Activated naive CD8-positive, alpha-beta T cell treated with anti-CD3 and anti-CD28 coated beads for 36 hours (primary cell): Measurements from ENCODE around the gene AAMDC. TPM values are rescaled to one million over a fixed set of nuclear protein-coding genes. Genes with fewer than 3 reads are reported as not detected.
"Not testable (repeated sequence)": the region's sequence is repeated elsewhere in the genome, so short reads cannot be mapped to it uniquely, and the experiment has no call there.

Experiments used
- DNase-seq: peaks from one replicate; pipeline ENCODE4 v3.0.0; 2021
- H3K27ac Mint-ChIP-seq: one replicate; pipeline ENCODE4 v1.8.0; 2022; ENCODE audit warnings: mild to moderate bottlenecking, moderate library complexity, mixed read lengths
- H3K27me3 Mint-ChIP-seq: one replicate; pipeline ENCODE4 v1.8.0; 2022; ENCODE audit warnings: mild to moderate bottlenecking, mixed read lengths
- H3K36me3 Mint-ChIP-seq: one replicate; pipeline ENCODE4 v1.8.0; 2021; ENCODE audit warnings: mild to moderate bottlenecking, mixed read lengths
- H3K4me1 Mint-ChIP-seq: one replicate; pipeline ENCODE4 v1.8.0; 2021; ENCODE audit warnings: mixed read lengths
- H3K4me3 Mint-ChIP-seq: one replicate; pipeline ENCODE4 v1.8.0; 2022; ENCODE audit warnings: mild to moderate bottlenecking, moderate library complexity, mixed read lengths
- H3K9me3 Mint-ChIP-seq: one replicate; pipeline ENCODE4 v1.8.0; 2022; ENCODE audit warnings: mixed read lengths
- total RNA-seq, 2 experiments: library from RNA; stranded (reverse); gene quantifications; one replicate each; pipeline ENCODE4 v1.2.3, GENCODE V29; 2021

AAMDC gene
- total RNA-seq, 2 experiments from 2014 or later, result 2.4 to 2.6 TPM

DNA sequence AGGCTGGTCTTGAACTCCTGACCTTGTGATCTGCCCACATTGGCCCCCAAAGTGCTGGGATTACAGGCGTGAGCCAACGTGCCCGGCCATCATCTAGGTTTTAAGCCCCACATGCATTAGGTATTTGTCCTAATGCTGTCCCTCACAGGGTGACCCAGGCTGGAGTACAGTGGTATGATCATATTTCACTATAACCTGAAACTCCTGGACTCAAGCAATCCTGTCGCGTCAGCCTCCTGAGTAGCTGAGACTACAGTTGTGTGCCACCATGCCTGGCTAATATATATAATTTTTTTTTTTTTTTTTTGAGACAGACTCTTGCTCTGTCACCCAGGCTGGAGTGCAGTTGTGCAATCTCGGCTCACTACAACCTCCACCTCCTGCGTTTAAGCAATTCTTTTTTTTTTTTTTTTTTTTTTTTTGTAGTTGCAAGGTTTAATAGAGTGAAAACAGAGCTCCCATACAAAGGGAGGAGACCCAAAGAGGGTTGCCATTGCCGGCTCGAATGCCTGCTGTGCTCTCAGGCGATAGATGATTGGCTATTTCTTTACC lies 37.0 kb downstream of the AAMDC start:
- H3K4me3 Mint-ChIP-seq, DNase-seq, H3K27ac Mint-ChIP-seq, H3K4me1 Mint-ChIP-seq, H3K27me3 Mint-ChIP-seq: not testable (repeated sequence)
- peaks cover 11% of the 10 kb centered on the region for H3K9me3 Mint-ChIP-seq
- H3K36me3 Mint-ChIP-seq, result peaks cover 39% of the 10 kb centered on the region

DNA sequence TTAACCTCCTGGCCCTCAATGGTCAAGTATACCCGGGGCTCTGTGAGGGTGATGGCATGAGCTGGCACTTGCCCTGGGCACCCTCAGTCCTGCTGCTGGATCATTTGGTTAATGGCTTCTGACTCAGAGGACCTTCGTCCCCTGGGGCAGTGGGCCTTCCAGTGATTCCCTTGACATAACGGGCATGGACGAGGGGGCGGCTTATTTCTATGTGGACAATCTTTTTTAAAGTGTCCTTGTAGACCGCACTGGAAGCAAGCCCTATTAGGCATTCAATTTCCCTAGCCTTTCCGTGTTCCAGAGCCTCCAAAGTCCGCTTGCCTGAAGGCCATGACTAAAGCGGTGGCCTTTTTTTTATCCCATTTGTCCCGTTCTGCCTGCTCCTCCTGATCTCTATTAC lies 40.5 kb downstream of the AAMDC start:
- H3K27me3 Mint-ChIP-seq, H3K4me3 Mint-ChIP-seq, H3K27ac Mint-ChIP-seq, DNase-seq, H3K9me3 Mint-ChIP-seq, H3K36me3 Mint-ChIP-seq, H3K4me1 Mint-ChIP-seq: not testable (repeated sequence)

DNA sequence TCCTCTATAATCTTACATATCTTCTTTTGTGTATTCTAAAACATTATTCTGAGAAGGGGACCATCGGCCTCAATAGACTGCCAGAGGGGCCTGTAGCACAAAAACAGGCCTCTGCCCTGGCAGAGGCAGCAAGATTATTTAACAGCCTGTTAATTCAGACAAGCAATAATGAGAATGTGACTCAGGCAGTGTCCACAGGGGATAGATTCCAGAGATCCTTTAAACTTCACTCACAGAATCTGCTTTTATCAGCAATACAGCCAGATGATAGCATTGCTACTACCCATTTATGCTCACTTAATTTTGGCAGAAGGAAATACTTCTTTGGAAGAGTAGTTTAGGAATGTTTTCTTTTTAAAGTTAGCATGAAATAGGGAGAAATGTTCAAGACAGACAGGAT lies 44.9 kb downstream of the AAMDC start:
- no peaks in the 10 kb centered on the region for H3K27me3 Mint-ChIP-seq
- no peak for DNase-seq
- no peaks in the 10 kb centered on the region for H3K9me3 Mint-ChIP-seq
- H3K27ac Mint-ChIP-seq, result peak overlapping the region; percentile 23
- H3K4me1 Mint-ChIP-seq, result no peaks in the 10 kb centered on the region
- H3K4me3 Mint-ChIP-seq, result no peak overlapping the region
- peaks cover 10% of the 10 kb centered on the region for H3K36me3 Mint-ChIP-seq

DNA sequence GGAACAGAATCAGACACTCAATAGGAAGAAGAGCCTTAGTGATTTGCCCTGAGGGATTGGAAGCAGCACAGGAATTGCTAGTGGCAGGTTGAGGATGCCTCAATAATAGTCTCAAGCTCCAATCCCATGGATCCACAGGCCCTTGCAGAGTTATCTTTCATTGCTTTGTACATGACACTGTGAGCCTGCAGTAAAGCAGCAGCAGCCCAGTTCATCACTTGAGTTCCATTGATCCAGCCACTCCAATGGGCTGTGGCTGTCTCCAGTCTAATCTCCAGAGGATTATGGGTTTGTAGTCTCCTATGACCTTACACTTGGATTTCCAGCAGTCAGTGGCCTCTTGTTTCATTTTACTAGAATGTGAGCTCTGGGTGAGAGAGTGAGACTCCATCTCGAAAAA lies 45.4 kb downstream of the AAMDC start:
- H3K4me3 Mint-ChIP-seq, result no peak overlapping the region
- no peak for DNase-seq
- peaks cover 10% of the 10 kb centered on the region for H3K36me3 Mint-ChIP-seq
- no peak overlapping the region for H3K27ac Mint-ChIP-seq
- H3K4me1 Mint-ChIP-seq, result no peaks in the 10 kb centered on the region
- no peaks in the 10 kb centered on the region for H3K27me3 Mint-ChIP-seq
- H3K9me3 Mint-ChIP-seq, result no peaks in the 10 kb centered on the region

DNA sequence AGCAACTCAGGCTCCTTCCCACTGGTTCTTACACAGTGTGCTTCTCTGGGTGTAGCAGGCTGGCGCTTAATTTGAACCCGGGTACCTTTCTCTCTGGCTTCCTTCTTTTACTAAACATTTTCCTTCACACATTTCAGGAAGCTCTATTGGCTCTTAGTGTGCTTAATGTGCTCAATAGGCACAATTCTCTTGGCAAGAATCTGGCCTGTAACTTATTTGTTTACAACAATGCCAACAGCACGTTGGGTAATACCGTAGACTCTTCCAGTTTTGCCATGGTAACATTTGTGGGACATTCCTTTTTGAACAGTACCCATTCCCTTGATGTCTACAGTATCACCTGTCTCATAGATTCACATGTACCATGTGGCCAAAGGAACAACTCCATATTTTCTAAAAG lies 47.8 kb downstream of the AAMDC start:
- Mint-ChIP-seq H3K4me1 (no peaks in the 10 kb centered on the region), H3K27ac (no peak overlapping the region), H3K36me3 (peaks cover 10% of the 10 kb centered on the region), H3K27me3 (no peaks in the 10 kb centered on the region), H3K9me3 (no peaks in the 10 kb centered on the region), H3K4me3 (no peak overlapping the region)
- no peak for DNase-seq

DNA sequence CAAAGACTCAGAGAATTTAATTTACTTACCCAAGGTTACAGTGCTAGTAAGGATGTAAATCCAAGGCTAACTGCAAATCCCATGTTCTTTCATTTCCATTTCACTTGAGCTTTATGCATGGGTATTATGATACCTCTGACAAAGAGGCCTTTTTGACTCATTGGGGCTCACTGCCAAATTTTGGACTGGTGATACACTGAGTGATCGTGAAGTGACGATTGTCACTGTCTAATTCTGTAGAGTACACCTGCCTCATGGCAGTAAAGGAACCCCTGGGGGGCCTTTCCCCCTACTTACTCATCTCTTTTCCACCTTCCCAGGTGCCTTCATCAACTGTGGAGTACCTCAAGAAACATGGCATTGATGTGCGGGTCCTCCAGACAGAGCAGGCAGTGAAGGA lies 50.9 kb downstream of the AAMDC start:
- H3K4me1 Mint-ChIP-seq, result no peaks in the 10 kb centered on the region
- H3K36me3 Mint-ChIP-seq, result peaks cover 10% of the 10 kb centered on the region
- no peak for DNase-seq
- no peaks in the 10 kb centered on the region for H3K27me3 Mint-ChIP-seq
- no peaks in the 10 kb centered on the region for H3K9me3 Mint-ChIP-seq
- H3K27ac Mint-ChIP-seq, result no peak overlapping the region
- no peak overlapping the region for H3K4me3 Mint-ChIP-seq

DNA sequence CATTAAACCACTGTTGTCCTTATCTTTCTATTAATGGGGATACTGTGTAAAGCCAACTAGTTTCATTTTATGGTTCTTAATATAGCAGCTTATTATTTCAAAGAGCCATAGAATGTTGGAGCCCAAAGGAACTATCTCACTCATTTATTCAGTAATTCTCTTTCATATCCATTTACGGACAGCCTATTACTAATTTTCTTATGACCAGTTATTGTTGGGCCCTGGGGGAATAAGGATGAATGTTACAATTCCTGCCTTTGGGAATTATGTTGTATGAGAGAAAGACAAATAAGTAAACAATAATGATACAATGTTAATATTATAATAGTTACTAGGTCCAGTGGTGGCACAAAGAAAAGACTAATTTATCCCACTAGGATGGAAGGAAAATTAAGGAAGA lies 52.4 kb downstream of the AAMDC start:
- Mint-ChIP-seq H3K4me1 (no peaks in the 10 kb centered on the region), H3K36me3 (peaks cover 10% of the 10 kb centered on the region), H3K27me3 (no peaks in the 10 kb centered on the region), H3K9me3 (no peaks in the 10 kb centered on the region), H3K27ac (no peak overlapping the region), H3K4me3 (no peak overlapping the region)
- DNase-seq, result no peak

DNA sequence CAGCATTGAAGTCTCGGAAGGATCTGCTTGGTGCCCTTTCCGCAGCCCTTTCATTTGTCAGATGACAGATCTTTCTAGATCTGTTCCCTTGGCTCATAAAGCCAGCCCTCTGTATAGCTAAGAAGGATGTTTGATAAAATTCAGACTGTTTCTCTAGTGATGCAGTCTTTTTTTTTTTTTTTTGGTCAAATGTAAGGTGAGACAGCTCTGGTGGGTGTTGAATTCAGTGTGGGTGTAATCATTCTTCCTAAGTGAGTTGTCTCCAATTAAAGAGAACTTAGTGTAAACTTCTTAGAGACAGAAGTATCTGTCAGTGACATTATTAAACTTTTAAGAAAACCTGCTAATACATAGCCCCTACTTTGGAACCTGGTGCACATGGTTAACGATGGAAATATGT lies 53.3 kb downstream of the AAMDC start:
- Mint-ChIP-seq H3K36me3 (peaks cover 6% of the 10 kb centered on the region), H3K9me3 (no peaks in the 10 kb centered on the region), H3K4me1 (no peaks in the 10 kb centered on the region), H3K27me3 (no peaks in the 10 kb centered on the region), H3K27ac (no peak overlapping the region), H3K4me3 (no peak overlapping the region)
- DNase-seq, result no peak

DNA sequence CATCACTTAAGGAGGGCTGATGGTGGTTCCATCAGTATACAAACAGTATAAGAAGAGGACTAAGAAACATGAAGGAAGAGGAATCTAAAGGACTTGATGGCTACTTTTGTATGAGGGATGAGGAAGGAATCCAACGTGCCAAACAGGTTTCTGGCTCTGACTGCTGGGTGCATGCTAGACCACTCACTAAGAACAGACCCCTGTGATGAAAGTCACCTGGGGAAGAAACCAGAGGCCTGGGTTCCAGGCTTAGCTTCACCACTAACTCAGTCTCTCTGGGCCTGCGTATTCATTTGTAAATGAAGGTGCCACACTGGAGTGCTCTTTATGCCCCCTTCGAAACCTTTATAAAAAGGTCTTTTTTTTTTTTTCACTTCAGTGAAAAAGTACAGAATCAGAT lies 55.1 kb downstream of the AAMDC start:
- DNase-seq, result no peak
- no peaks in the 10 kb centered on the region for H3K9me3 Mint-ChIP-seq
- H3K36me3 Mint-ChIP-seq, result no peaks in the 10 kb centered on the region
- H3K4me3 Mint-ChIP-seq, result no peak overlapping the region
- H3K27me3 Mint-ChIP-seq, result no peaks in the 10 kb centered on the region
- no peak overlapping the region for H3K27ac Mint-ChIP-seq
- H3K4me1 Mint-ChIP-seq, result peaks cover 3% of the 10 kb centered on the region

DNA sequence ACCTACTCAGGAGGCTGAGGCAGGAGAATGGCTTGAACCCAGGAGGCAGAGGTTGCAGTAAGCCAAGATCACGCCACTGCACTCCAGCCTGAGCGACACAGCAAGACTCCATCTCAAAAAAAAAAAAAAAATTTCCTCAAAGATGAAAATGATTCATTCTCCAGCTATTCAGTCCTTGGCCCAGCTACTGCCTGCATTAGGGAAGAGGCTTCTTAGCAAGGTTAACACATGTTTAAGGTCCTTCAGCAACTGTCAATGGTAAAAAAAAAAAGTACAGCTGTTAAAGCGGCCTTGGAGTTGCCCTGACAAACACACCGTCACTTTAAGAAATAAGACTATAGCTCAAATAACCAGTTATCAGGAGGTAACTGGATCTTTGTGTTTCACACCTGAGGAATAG lies 57.3 kb downstream of the AAMDC start:
- H3K36me3 Mint-ChIP-seq, H3K9me3 Mint-ChIP-seq, DNase-seq, H3K27me3 Mint-ChIP-seq, H3K4me1 Mint-ChIP-seq, H3K27ac Mint-ChIP-seq, H3K4me3 Mint-ChIP-seq: not testable (repeated sequence)

DNA sequence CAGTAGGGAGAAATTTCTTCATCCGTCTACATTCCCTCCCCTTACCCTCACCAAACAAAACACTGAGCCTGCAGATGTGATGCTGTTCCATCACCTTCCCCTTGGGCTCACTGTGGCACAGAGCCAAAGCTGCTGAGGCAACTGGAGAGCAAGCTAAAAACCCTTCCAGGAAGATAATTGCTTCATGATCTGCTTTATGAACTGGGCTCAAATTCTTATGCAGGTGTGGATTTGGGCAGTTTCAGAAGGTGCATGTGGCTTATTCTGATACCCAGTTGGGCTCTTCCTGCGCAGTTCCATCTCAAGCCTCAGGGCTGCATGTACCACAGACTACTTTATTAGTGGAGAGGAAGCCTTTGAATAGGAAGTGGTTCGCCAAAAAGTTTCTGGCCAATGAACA lies 58.3 kb downstream of the AAMDC start:
- H3K4me3 Mint-ChIP-seq, result no peak overlapping the region
- H3K4me1 Mint-ChIP-seq, result peaks cover 3% of the 10 kb centered on the region
- peaks cover 3% of the 10 kb centered on the region for H3K36me3 Mint-ChIP-seq
- no peaks in the 10 kb centered on the region for H3K27me3 Mint-ChIP-seq
- H3K27ac Mint-ChIP-seq, result peak overlapping the region; percentile 21
- no peak for DNase-seq
- H3K9me3 Mint-ChIP-seq, result no peaks in the 10 kb centered on the region

DNA sequence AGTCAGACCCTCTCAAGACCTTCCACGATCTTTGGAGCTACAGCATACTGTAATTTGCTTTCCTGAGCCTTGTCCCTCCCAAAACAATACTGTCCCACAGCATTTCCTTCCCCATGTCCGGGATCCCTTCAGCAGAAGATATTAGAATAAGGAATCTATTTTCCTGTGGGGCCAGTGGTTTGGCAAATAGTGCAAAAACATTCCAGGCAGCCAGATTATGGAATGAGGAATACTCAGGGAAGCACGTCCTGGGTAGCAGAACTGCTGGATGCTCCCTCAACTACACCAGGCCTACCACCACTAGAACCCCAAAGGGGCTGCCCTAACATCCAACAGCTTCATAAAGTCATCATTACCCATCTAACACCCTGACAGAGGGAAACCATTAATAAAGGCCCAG lies 61.5 kb downstream of the AAMDC start:
- Mint-ChIP-seq H3K27ac (no peak overlapping the region), H3K4me3 (no peak overlapping the region), H3K9me3 (no peaks in the 10 kb centered on the region), H3K27me3 (no peaks in the 10 kb centered on the region), H3K36me3 (peaks cover 8% of the 10 kb centered on the region), H3K4me1 (peaks cover 3% of the 10 kb centered on the region)
- no peak for DNase-seq

DNA sequence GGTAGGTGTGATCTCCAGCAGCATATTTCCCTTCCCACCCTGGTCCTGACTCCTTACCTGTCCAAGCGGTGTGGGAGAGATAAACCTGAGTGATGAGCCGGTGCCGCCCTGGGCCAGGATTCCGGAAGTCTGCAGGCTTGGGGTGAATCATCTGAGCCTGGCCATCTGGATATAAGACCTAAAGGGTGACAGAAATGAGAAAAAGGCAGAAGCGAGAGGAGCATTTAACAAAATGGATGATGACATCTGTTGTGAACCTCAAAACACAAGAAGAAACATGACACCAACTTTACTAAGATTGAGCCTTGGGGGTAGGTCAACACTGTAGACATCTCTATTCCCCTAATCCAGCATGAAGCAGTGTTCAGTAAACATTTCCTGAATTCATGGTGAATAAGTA lies 62.8 kb downstream of the AAMDC start:
- Mint-ChIP-seq H3K27me3 (no peaks in the 10 kb centered on the region), H3K36me3 (peaks cover 12% of the 10 kb centered on the region), H3K27ac (no peak overlapping the region), H3K9me3 (no peaks in the 10 kb centered on the region), H3K4me1 (peaks cover 3% of the 10 kb centered on the region), H3K4me3 (no peak overlapping the region)
- DNase-seq, result no peak

DNA sequence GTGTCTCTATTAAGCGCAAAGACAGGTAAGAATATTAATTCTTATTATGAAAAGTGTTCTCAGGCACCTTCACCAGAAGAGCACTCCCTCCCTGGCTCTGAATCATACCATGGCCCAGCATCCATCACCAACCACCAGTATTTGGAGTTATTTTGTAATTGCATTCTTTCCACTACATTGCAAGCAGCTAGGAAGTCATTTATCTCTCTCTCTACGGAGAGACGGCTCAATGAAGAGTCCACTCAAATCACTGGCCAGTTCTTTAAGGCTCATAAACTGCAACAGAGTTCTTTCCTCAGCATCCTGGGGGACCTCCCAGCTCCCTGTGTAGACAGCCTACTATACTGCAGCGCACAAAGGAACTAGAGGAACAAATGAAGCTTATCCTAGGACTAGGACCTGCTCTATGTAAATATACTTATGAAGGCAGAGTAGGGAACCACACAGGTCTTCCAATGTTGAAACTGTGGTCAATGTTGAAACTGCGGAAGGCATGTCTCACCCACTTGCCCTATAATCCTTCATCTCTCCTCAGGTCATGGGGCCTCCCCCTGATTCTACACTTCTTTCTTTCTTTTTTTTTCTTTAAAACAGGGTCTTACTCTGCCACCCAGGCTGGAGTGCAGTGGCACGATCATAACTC lies 63.4 kb downstream of the AAMDC start:
- Mint-ChIP-seq H3K4me3 (no peak overlapping the region), H3K36me3 (peaks cover 16% of the 10 kb centered on the region)
- no peak for DNase-seq

DNA sequence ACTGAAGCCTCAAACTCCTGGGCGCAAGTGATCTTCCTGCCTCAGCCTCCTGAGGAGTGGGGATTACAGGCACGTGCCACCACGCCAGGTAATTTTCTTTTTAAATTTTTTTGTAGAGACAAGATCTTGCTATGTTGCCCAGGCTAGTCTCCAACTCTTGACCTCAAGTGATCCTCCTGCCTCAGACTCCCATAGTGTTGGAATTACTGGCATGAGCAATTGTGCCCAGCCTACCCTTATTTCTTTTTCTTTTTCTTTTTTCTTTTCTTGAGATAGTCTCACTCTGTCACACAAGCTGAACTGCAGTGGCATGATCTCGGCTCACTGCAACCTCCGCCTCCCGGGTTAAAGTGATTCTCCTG lies 63.9 kb downstream of the AAMDC start:
- no peaks in the 10 kb centered on the region for H3K27me3 Mint-ChIP-seq
- H3K9me3 Mint-ChIP-seq, result no peaks in the 10 kb centered on the region
- no peaks in the 10 kb centered on the region for H3K4me1 Mint-ChIP-seq
- peaks cover 20% of the 10 kb centered on the region for H3K36me3 Mint-ChIP-seq
- H3K4me3 Mint-ChIP-seq, result no peak overlapping the region
- DNase-seq, result no peak
- H3K27ac Mint-ChIP-seq, result peak overlapping the region; percentile 54

More for the DNA sequence above, 63.4 kb downstream of the AAMDC start:
- Mint-ChIP-seq H3K27me3 (no peaks in the 10 kb centered on the region), H3K27ac (peak overlapping the region; percentile 54), H3K9me3 (no peaks in the 10 kb centered on the region), H3K4me1 (peaks cover 2% of the 10 kb centered on the region)

DNA sequence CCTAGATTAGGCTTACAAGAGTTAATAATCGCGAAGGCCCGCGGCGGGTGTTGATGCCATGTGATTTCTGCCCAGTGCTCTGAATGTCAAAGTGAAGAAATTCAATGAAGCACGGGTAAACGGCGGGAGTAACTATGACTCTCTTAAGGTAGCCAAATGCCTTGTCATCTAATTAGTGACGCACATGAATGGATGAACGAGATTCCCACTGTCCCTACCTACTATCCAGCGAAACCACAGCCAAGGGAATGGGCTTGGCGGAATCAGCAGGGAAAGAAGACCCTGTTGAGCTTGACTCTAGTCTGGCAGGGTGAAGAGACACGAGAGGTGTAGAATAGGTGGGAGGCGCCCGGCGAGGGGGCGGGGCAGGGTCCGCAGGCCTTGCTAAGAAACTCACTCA lies 65.5 kb downstream of the AAMDC start:
- Mint-ChIP-seq H3K36me3 (peaks cover 35% of the 10 kb centered on the region), H3K9me3 (no peaks in the 10 kb centered on the region), H3K27ac (no peak overlapping the region), H3K27me3 (no peaks in the 10 kb centered on the region), H3K4me1 (no peaks in the 10 kb centered on the region), H3K4me3 (no peak overlapping the region)
- DNase-seq, result no peak
